ENCODE measurements around the gene LHPP. TPM values are rescaled to one million over a fixed set of nuclear protein-coding genes. Genes with fewer than 3 reads are reported as not detected.

LHPP gene
- total RNA-seq, 2 donors from 2014 or later = 7.4 to 10.6 TPM

DNA sequence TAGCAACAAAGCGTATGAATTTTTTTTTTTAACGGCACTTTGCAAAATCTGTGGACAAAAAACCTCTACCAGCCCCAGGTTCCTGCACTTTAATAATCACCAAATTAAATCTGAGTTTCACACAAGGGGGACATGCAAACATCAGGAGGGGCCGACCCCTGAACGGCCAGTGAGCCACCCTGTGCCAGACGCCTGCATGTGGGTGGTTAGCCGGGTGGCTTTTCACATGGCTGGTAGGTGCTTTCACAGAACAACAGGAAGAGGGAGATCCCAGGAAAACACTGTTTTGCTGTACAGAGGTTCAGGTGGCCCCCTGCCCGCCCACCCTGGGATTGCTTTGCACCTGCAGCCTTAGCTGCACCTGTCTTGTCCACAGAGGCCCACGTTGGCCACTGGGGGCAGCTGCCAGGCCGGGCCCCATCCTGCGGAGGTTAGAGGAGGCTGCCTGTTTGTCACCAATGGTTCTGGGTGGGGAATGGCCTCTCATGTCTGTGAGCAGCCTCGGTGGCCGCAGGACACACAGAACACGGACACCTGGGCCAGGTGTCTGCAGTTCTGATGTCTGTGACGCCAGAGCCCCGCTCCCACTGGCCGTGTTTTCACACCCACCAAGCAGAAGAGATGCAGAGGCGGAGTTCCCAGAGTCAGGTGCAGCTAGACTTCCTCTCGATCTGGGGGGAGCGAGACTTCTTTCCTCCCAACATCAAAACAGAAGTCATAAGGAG lies 174.8 kb downstream of the LHPP start:
- Mint-ChIP-seq H3K9me3 (no peaks in the 10 kb centered on the region), H3K36me3 (ENCODE audit: low read depth) (peaks cover 25% of the 10 kb centered on the region), H3K4me3 (peak overlapping the region; percentile 34), H3K4me1 (peaks cover 22% of the 10 kb centered on the region), H3K27ac (no peak overlapping the region), H3K27me3 (no peaks in the 10 kb centered on the region)
- ATAC-seq (replicated peaks) = no peak

DNA sequence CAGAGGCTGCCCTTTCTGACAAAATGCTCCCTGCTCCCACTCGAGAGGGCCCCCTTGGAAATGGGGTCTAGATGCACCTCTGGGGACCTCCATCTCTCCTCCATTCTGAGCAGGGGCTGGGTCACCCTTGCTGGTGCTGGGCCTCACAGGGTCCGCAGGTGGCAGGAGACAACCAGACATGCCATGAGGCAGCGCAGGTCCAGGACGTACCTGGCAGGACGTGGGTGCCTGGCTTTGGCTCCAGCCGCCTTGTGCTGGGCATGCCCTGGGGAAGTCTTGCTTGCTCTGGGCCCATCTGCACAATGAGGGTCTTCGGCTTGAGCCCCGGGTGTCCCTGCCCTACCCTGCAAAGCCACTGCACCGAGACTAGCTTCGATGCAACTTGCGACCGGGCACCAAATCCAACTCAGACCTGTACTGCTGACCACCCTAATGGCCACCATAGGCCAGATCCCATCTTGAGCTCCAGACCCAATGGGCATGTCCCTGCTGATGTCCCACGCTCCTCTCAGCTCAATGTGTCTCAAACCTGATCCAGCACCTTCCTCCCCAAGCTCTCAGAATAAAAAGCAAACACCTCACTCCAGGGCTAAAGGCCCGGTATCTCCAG lies 175.6 kb downstream of the LHPP start:
- no peaks in the 10 kb centered on the region for H3K27me3 Mint-ChIP-seq
- H3K9me3 Mint-ChIP-seq = no peaks in the 10 kb centered on the region
- ATAC-seq (replicated peaks) = no peak
- peaks cover 32% of the 10 kb centered on the region for H3K36me3 Mint-ChIP-seq (ENCODE audit: low read depth)
- H3K4me3 Mint-ChIP-seq = peak overlapping the region; percentile 34
- peak overlapping the region; percentile 37 for H3K27ac Mint-ChIP-seq
- H3K4me1 Mint-ChIP-seq = peaks cover 29% of the 10 kb centered on the region

DNA sequence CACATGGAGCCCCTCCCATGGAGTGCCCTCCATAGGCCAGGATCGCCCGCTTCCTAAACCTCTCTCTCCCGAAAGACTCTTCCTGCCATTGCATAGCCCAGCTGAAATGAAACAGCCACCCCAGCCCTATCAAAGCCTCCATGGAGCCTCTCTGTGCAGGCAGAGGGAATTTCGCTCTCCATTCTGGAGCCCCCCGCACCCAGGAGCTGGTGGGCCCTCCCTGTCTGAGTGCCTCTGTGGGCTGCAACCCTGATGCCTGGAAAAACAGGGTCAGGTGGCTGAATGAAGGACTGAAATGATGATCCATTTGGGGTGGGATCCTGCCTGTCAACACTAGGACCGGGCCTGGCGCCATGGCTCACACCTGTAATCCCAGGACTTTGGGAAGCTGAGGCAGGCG lies 176.1 kb downstream of the LHPP start:
- peaks cover 31% of the 10 kb centered on the region for H3K4me1 Mint-ChIP-seq
- no peaks in the 10 kb centered on the region for H3K9me3 Mint-ChIP-seq
- no peaks in the 10 kb centered on the region for H3K27me3 Mint-ChIP-seq
- ATAC-seq (replicated peaks) = no peak
- H3K36me3 Mint-ChIP-seq (ENCODE audit: low read depth) = peaks cover 34% of the 10 kb centered on the region
- H3K4me3 Mint-ChIP-seq = peak overlapping the region; percentile 34
- H3K27ac Mint-ChIP-seq = peak overlapping the region; percentile 37

DNA sequence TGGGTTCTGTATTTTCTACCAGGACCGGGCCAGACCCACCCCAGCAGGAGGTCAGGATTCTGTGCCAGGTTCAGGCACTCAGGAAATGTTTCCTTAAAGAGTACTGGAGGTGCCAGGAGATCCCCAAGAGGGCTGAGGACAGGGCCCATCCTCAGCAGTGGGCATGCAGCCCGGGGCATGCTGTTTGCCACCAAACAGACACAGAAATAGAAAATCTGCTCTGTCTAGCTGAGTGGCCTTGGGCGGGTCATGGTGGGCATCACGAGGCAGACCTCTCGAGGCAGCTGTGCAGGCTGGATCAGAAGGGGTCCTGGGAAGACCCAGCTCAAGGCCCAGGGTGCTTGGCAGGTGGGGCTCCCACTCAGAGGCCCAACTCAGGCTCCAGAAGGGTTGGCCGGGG lies 177.6 kb downstream of the LHPP start:
- peaks cover 36% of the 10 kb centered on the region for H3K4me1 Mint-ChIP-seq
- ATAC-seq (replicated peaks) = no peak

DNA sequence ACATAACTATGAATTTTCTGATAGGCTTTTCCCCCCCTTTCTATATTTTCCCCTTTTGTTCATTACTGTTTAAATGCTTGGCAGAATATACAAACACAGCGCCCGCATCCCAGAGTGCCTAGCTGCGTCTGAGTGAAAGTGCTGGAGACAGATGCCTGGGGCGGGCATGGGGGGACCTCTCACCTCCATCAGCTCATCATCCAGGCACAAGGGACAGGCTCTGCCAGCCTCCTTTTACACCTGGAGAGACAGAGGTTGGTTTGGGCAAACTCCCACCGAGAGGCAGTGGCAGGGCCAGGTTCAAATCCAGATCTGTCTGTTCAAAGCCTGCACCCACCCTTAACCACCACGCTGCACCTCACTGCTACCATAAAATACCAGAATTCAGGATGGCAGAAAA lies 178.0 kb downstream of the LHPP start:
- peaks cover 40% of the 10 kb centered on the region for H3K4me1 Mint-ChIP-seq
- no peaks in the 10 kb centered on the region for H3K9me3 Mint-ChIP-seq
- no peak overlapping the region for H3K27ac Mint-ChIP-seq
- H3K4me3 Mint-ChIP-seq = no peak overlapping the region
- H3K36me3 Mint-ChIP-seq (ENCODE audit: low read depth) = peaks cover 31% of the 10 kb centered on the region
- no peaks in the 10 kb centered on the region for H3K27me3 Mint-ChIP-seq
- ATAC-seq (replicated peaks) = no peak

More for the DNA sequence above, 177.6 kb downstream of the LHPP start:
- H3K27ac Mint-ChIP-seq = no peak overlapping the region
- no peaks in the 10 kb centered on the region for H3K27me3 Mint-ChIP-seq
- H3K9me3 Mint-ChIP-seq = no peaks in the 10 kb centered on the region
- H3K4me3 Mint-ChIP-seq = no peak overlapping the region
- peaks cover 34% of the 10 kb centered on the region for H3K36me3 Mint-ChIP-seq (ENCODE audit: low read depth)

DNA sequence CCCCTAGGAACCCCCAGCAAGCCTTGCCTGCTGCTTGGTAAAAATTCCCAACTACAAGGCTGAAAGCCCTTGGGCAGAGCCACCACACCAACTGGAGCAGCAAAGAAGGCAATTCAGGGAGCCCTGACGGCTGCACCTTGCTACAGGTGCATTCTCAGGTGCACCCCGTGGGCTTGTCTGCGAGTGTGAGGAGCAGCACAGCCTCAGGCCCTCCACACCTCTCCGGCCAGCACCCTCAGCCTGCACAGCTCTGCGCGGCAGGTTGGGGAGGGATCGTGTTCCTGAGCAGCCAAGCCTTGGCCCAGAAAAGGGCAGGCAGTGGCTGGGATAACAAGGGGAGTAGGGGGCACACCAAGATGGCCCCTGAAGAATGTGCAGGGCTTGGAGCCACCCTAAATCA lies 178.4 kb downstream of the LHPP start:
- Mint-ChIP-seq H3K27me3 (no peaks in the 10 kb centered on the region), H3K4me1 (peaks cover 40% of the 10 kb centered on the region), H3K36me3 (ENCODE audit: low read depth) (peaks cover 27% of the 10 kb centered on the region), H3K4me3 (no peak overlapping the region), H3K27ac (peak overlapping the region; percentile 85), H3K9me3 (no peaks in the 10 kb centered on the region)
- ATAC-seq (replicated peaks) = no peak

DNA sequence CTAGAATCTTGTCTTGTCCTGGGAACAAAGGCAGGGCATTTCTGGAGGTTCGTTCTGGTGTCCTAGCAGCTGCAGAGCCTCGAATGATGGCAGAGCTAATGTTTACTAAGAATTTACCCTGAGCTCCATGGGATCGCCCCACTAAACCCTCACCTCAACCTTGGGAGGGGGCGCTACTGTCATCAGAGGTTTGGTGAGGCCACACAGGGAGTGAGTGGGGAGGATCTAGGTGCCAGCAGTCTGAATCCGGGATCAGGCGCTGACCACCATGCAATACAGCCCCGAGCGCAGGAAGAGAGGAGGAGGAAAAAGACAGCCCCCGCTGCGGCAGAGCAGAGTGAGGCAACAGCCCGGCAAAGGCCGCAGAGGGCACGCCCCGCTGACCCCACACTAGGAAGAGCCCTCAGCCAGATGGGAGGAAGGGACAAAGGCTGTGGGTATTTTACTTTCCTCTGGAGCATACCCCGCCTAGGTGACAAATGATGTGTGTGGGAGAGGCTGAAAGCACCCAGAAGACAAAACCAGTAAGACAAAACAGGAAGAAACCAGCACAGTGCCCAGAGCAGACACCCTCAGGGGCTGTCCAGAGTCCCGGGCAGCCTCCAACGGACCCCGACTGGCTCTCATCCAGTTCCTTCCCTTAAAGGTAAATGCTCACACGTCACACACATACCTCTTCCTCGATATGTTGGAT lies 179.1 kb downstream of the LHPP start:
- Mint-ChIP-seq H3K4me3 (peak overlapping the region; percentile 75), H3K9me3 (no peaks in the 10 kb centered on the region), H3K36me3 (ENCODE audit: low read depth) (peaks cover 22% of the 10 kb centered on the region), H3K4me1 (peaks cover 40% of the 10 kb centered on the region), H3K27me3 (no peaks in the 10 kb centered on the region), H3K27ac (peak overlapping the region; percentile 85)
- peak; percentile 69 for ATAC-seq (replicated peaks)

DNA sequence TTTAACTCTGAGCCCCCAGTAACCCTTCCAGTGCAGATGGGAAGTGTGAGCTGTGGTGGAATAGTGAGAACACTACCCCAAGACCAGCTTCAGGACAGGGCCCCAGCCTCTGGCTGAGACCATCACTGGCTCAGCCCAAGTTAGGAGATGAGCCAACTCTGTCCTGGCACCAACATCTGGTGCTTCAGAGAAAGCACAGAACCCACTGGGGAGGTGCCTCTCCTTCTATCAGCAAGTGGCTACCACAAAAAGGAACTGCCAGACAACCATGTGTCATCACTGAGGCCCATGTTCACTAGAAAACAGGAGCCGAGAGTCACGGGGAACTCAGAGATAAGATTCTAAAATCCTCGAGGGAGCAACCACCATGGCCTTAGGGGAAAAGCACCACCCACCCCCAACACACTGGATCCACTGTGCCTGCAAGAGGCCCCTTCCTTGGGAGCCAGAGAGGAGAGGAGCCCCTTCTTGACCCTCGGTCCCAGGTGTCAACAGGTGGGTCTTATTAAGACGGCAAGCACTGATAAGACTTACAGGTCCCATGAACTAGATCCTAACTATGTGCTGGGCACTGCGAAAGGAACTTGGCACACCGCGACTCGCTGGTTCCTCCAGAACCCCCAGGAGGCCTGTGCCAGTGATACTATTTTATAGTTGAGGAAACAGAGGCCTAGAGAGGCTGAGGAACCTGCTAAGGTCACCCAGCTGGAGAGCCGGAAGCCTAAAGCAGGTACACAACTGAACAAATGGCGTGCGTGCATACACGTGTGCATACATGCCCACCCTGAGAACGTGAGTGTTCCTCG lies 179.9 kb downstream of the LHPP start:
- peaks cover 22% of the 10 kb centered on the region for H3K36me3 Mint-ChIP-seq (ENCODE audit: low read depth)
- peak overlapping the region; percentile 75 for H3K4me3 Mint-ChIP-seq
- H3K9me3 Mint-ChIP-seq = no peaks in the 10 kb centered on the region
- peak; percentile 92 for ATAC-seq (replicated peaks)
- H3K27me3 Mint-ChIP-seq = no peaks in the 10 kb centered on the region
- H3K4me1 Mint-ChIP-seq = peaks cover 46% of the 10 kb centered on the region
- H3K27ac Mint-ChIP-seq = peak overlapping the region; percentile 85

DNA sequence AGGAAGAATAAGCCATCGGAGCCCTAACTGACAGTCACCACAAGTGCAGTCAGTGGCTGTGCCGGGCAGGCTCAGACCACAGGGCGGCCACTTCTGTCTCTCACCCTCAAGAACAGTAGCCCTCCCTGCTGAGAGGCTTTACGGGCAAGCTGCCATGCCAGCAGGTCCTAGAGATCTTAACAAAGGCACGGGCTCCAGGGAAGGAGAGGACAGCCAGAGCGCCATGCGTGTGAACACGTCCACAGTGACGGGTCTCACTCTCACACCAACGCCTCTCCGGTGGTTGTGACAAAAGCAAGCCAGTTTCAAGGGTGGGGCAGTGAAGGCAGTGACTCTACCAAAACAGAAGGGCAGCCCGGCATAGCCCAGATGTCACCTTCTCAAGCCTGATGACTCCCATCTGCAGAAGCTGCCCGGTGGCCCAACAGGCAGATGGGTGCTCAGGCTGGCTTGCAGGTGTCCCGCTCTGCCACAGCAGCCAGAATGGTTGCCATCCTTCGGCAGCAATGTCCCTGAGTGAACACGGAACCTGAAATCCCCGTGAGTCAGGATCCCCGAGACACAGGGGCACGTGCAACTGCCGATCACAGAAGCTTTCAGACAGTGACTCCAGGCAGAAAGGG lies 180.6 kb downstream of the LHPP start:
- no peak for ATAC-seq (replicated peaks)
- Mint-ChIP-seq H3K36me3 (ENCODE audit: low read depth) (peaks cover 22% of the 10 kb centered on the region), H3K27ac (no peak overlapping the region), H3K4me3 (peak overlapping the region; percentile 75), H3K9me3 (no peaks in the 10 kb centered on the region), H3K27me3 (no peaks in the 10 kb centered on the region), H3K4me1 (peaks cover 50% of the 10 kb centered on the region)

DNA sequence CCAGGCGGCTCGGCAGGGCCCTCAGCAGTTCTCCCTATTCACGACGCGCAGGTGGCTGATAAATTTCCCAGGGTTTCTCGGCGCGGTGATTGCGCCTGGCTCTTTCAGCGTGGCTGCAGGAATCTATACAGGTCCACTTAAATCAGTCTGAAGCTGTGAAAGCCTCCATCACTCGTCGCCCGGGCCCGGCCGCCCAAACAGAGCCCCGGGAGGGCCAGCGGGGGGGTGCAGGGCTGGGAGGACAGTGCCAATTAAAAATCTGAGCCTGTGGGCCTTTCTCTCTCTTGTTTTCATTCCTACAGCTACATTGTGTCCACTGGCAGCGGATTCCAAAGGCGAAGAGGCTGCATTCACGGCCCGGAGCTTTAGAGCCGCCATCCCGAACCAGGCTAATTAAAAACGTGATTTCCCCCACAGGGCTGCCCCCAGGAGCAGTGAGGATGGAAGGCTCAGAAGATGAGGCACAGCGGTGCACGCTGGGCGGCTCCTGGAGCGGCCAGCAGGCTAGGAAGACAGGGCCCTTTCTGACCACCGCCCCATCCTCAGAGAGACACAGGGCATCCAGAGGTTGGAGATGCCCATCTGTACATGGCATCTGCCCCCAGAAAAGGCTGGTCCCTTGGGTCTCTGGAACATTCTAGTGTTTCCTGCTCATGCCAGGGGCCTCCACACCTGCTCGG lies 181.8 kb downstream of the LHPP start:
- H3K9me3 Mint-ChIP-seq = no peaks in the 10 kb centered on the region
- no peak for ATAC-seq (replicated peaks)
- H3K27me3 Mint-ChIP-seq = no peaks in the 10 kb centered on the region

DNA sequence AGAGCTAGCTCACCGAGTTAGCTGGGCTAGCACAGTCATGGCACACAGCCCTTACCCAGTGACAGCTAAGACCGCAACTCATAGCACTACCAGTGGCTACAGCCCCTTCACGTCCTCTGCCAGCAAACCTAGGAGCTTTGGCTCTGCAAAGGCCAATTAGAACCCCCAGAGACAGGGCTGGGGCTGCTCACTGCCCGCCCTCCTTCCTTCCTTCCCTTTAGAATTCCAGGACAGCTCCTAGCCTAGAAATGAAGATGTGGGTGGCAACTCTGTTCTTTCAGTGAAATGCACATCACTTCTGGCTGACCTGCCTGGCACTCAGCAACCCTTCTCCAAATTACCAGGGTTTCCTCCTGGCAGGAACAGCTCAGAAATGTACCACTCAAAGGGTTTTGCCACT lies 182.6 kb downstream of the LHPP start:
- H3K27me3 Mint-ChIP-seq = no peaks in the 10 kb centered on the region
- no peak overlapping the region for H3K27ac Mint-ChIP-seq
- ATAC-seq (replicated peaks) = no peak

More for the DNA sequence above, 181.8 kb downstream of the LHPP start:
- peaks cover 53% of the 10 kb centered on the region for H3K4me1 Mint-ChIP-seq
- H3K36me3 Mint-ChIP-seq (ENCODE audit: low read depth) = peaks cover 22% of the 10 kb centered on the region
- peak overlapping the region; percentile 26 for H3K27ac Mint-ChIP-seq
- H3K4me3 Mint-ChIP-seq = no peak overlapping the region

DNA sequence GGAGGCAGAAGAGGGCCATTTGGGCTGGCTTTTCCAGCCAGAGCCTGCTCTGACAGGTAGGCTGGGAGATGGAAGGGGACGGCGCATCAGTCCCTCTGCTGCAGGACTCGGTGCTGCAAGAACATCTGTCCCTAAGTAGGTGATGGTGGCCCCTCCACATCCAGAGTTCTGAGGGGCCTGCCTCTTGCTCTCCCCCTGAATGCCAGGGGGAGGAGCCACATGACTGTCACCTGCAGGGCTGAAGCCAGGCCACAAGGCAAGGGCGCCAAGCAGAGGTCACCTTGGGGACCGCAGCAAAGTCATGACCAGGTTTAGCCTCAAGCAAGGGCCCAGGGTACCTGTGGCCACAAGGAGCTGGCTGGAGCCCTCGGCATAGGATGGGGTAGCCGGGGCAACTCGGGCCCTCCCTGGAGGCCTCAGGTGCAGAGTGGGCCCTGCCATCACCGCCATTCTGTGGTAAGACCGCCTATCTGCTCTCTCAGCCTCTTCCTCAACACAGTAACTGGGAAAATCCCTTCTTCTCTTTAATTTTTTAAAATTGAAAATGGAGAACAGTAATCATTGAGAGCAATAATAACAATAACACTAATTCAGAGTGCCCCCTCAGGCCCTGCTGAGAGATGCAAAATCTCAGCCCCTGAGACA lies 183.3 kb downstream of the LHPP start:
- Mint-ChIP-seq H3K4me1 (peaks cover 62% of the 10 kb centered on the region), H3K4me3 (no peak overlapping the region), H3K27ac (peak overlapping the region; percentile 41), H3K9me3 (no peaks in the 10 kb centered on the region), H3K36me3 (ENCODE audit: low read depth) (peaks cover 22% of the 10 kb centered on the region), H3K27me3 (no peaks in the 10 kb centered on the region)
- ATAC-seq (replicated peaks) = no peak

More for the DNA sequence above, 182.6 kb downstream of the LHPP start:
- Mint-ChIP-seq H3K4me1 (peaks cover 56% of the 10 kb centered on the region), H3K36me3 (ENCODE audit: low read depth) (peaks cover 22% of the 10 kb centered on the region), H3K9me3 (no peaks in the 10 kb centered on the region), H3K4me3 (no peak overlapping the region)

DNA sequence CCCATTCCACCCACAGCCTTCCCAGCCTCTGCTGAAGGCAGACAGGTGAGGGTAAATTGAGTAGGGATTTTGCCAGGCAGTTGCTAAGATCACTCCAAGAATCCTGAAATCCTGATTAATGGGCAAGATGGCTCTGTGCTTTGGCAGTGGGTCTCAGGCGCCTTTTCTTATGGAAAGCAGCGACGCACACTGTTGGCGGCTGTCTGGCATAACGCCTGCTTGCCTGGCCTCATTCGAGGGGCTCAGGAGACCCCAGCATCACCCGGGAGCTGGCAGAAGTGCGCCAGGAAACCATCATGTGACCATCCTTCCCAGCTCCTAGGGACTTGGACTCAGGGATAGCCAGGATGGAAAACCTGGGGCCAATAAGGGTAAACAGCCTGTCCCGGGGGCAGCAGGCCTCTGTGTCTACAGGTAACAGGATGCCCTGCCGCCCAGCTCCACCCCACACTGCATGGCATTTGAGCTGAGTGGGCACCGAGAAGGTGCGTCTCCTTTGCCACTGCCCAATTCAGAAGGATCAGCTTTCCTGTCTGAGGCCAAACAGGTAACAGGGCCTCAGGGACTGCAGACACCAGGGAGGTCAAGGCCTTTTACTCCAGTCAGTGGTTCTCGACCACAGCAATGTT lies 184.0 kb downstream of the LHPP start:
- Mint-ChIP-seq H3K27ac (peak overlapping the region; percentile 68), H3K27me3 (no peaks in the 10 kb centered on the region), H3K9me3 (no peaks in the 10 kb centered on the region), H3K4me1 (peaks cover 64% of the 10 kb centered on the region), H3K4me3 (peak overlapping the region; percentile 72), H3K36me3 (ENCODE audit: low read depth) (peaks cover 22% of the 10 kb centered on the region)
- ATAC-seq (replicated peaks) = no peak
